Natural killer cell treated with Interleukin-12 subunit alpha and Interleukin-12 subunit beta and Interleukin-15 and Interleukin-18, amount 100 ng/mL, for 72 hours (primary cell): ENCODE data around the gene OTOR. TPM values are rescaled to one million over a fixed set of nuclear protein-coding genes. Genes with fewer than 3 reads are reported as not detected.

Source experiments
- ATAC-seq, 2 donors: fragments of 150-1000 bp; cut with Tn5 transposase in 1 of 2; sonication (Bioruptor Pico), chemical (Tn5 transposase) in 1 of 2; 2 replicates each; pipeline ENCODE4 v1.10.0; 2021
- DNase-seq: peaks from one replicate; pipeline ENCODE4 v3.0.0; 2022; ENCODE audit warnings: low spot score
- H3K27ac Mint-ChIP-seq, 2 donors: 1 replicate in 1 of 2; 2 replicates in 1 of 2; pipeline ENCODE4 v1.8.0; 2022; ENCODE audit warnings: mixed read lengths in 2 of 2, mild to moderate bottlenecking in 1 of 2, moderate library complexity in 1 of 2
- H3K27me3 Mint-ChIP-seq, 2 donors: 1 replicate in 1 of 2; 2 replicates in 1 of 2; pipeline ENCODE4 v1.8.0; 2022; ENCODE audit warnings: mixed read lengths in 2 of 2
- H3K36me3 Mint-ChIP-seq: one replicate; pipeline ENCODE4 v1.8.0; 2022; ENCODE audit warnings: mixed read lengths
- H3K4me1 Mint-ChIP-seq, 2 donors: 1 replicate in 1 of 2; 2 replicates in 1 of 2; pipeline ENCODE4 v1.8.0; 2022; ENCODE audit warnings: low read depth in 2 of 2, mixed read lengths in 2 of 2, mild to moderate bottlenecking in 1 of 2
- H3K4me3 Mint-ChIP-seq: one replicate; pipeline ENCODE4 v1.8.0; 2022; ENCODE audit warnings: mixed read lengths
- H3K9me3 Mint-ChIP-seq: 2 replicates; pipeline ENCODE4 v1.8.0; 2022; ENCODE audit warnings: mixed read lengths
- total RNA-seq, 2 donors: library from RNA; stranded (reverse); gene quantifications; one replicate each; pipeline ENCODE4 v1.2.3, GENCODE V29; 2022

The OTOR gene, protein sequence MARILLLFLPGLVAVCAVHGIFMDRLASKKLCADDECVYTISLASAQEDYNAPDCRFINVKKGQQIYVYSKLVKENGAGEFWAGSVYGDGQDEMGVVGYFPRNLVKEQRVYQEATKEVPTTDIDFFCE
- total RNA-seq: not detected

DNA sequence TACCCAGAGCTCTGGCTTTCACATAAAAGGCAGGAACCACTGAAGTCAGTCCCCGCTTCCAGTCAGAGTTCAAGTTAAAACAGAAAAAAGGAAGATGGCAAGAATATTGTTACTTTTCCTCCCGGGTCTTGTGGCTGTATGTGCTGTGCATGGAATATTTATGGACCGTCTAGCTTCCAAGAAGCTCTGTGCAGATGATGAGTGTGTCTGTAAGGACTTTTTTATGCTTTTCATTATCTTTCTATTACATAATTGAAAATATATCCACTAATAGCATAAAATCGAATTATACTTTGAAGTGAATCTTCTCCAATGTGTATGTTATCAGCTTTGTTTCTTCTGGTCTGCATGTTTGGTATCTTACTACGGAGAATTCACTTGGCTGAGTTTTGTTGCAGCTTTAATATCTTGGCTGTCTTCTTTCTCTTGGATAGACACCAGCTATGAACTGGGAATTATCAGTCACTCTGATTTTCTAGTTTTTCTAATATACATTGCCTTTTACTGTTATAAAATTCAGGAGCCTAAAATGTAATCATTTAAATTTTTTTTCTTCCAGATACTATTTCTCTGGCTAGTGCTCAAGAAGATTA, at the start of gene OTOR:
Gene OTOR (plus strand): TSS at position 51 of the 593 bp plus-strand sequence. CDS start 44 bp downstream, at position 95.
- no peak within 1 kb of the TSS for H3K27ac Mint-ChIP-seq
- H3K9me3 Mint-ChIP-seq: no peaks in the 10 kb centered on the region
- ATAC-seq: no peak
- no peak within 1 kb of the TSS for H3K4me3 Mint-ChIP-seq
- H3K4me1 Mint-ChIP-seq: no peaks in the 10 kb centered on the region
- no peaks in the 10 kb centered on the region for H3K36me3 Mint-ChIP-seq
- no peak for DNase-seq
- H3K27me3 Mint-ChIP-seq: peaks cover 25 to 42% of the 10 kb centered on the region in 2 donors

DNA sequence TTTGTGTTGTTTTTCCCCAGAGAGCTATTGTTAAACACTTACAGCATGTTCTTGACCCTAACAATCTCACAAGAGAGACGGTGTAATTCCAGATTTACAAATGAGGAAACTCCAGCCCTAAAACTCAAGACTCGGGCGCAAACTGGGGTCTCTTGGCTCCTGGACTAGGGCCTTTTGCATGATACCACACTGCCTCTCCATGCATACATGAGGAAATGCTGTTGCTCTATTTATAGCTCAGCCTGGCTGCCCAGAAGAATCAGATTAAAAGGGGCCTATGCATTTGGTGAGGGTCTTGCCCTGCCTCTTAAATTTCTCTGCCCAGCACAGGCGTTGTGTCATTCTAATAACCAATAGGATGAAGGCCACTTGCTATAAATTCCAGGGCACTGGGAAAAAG, 48.9 kb upstream of the OTOR start:
- no peaks in the 10 kb centered on the region for H3K36me3 Mint-ChIP-seq
- no peak for ATAC-seq
- H3K4me1 Mint-ChIP-seq: no peaks in the 10 kb centered on the region
- no peaks in the 10 kb centered on the region for H3K9me3 Mint-ChIP-seq
- H3K4me3 Mint-ChIP-seq: no peak overlapping the region
- no peak overlapping the region for H3K27ac Mint-ChIP-seq
- DNase-seq: no peak
- H3K27me3 Mint-ChIP-seq: peaks cover 10 to 33% of the 10 kb centered on the region in 2 donors

DNA sequence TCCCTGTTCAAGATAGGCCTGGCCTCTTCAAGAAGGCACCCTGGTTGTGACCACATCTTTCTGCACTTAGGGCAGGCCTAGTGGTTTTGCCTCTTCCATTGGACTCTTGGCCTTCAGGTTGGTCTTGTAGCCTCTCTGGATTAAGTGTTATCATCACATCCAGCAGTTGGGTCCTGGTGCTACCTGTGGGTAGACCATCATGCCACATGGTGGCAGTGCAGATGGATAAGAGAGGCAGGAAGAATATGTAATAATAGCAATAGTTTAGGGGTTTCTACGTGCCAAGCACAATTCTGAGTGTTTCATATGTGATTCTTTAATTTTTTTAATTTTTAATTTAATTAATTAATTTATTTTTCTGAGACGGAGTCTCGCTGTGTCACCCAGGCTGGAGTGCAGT, 46.9 kb upstream of the OTOR start:
- no peaks in the 10 kb centered on the region for H3K9me3 Mint-ChIP-seq
- peaks cover 6% of the 10 kb centered on the region for H3K36me3 Mint-ChIP-seq
- peaks cover 10 to 36% of the 10 kb centered on the region in 2 donors for H3K27me3 Mint-ChIP-seq
- ATAC-seq: peak in 1 of 2 donors; percentile 52
- no peaks in the 10 kb centered on the region for H3K4me1 Mint-ChIP-seq
- DNase-seq: no peak
- no peak overlapping the region for H3K4me3 Mint-ChIP-seq
- no peak overlapping the region for H3K27ac Mint-ChIP-seq

DNA sequence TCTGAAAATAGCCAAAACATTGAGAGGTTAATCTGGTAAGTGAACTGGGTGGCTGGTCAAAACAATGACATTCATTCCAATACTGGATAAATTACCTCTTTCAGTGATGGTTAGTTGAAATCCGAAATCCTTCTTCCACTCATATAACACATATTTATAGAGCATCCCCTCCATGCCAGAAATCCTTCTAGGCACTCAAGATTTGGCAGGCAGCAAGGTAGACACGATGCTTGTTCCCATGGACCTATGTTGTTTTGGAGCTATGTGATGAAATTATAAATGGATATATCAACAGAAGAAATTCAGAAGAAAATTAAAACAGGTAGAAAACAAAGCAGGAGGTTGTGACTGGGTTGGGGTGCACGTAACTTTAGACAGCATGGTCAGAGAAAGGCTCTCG, 44.6 kb upstream of the OTOR start:
- Mint-ChIP-seq H3K4me3 (no peak overlapping the region), H3K36me3 (peaks cover 6% of the 10 kb centered on the region), H3K27me3 (peaks cover 20 to 46% of the 10 kb centered on the region in 2 donors), H3K4me1 (peaks cover 8 to 9% of the 10 kb centered on the region in 2 donors), H3K27ac (no peak overlapping the region), H3K9me3 (no peaks in the 10 kb centered on the region)
- DNase-seq (no peak), ATAC-seq (no peak)

DNA sequence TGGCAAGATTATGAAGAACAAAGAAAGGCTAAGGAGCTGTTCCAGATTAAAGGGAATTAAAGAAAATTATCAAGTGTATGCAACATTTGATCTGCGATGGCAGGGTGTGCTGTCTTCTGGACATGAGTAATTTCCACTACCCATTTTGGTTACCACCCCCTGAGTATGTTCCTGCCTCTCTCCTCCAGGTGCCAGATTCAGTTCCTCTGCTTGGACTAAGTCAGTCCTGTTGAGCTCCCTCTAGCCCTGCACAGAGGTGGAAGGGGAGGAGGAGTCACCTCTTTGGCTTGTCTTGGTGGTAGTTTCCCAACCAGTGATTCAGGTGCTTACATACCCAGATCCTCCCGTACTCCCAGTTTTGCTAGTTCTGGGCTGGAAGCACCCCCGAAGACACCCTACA, 40.5 kb upstream of the OTOR start:
- peaks cover 30 to 45% of the 10 kb centered on the region in 2 donors for H3K27me3 Mint-ChIP-seq
- DNase-seq (no peak), ATAC-seq (peak in 1 of 2 donors; percentile 49)
- H3K4me1 Mint-ChIP-seq: peaks cover 17 to 25% of the 10 kb centered on the region in 2 donors
- H3K9me3 Mint-ChIP-seq: no peaks in the 10 kb centered on the region
- peaks cover 6% of the 10 kb centered on the region for H3K36me3 Mint-ChIP-seq
- peak overlapping the region in 1 of 2 donors; percentile 34 for H3K27ac Mint-ChIP-seq
- H3K4me3 Mint-ChIP-seq: peak overlapping the region; percentile 3

DNA sequence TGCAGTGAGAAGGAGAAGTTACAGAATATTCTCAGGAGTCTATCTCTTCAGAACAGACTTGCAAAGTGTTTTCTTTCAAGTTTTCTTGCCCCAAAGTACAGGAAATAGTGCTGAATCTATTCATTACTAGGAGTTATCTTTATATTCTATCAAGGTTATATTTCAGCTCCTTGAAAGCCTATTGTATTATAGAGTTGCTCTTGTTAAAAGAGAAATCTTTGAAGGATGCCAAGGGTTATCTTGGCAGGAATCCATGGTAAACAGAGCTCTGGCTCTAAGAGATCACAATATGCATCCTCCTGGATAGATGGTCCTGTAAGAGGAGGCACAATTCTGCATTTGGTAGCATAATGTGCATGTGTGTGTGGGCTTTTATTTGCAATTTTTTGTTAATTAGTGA, 39.6 kb upstream of the OTOR start:
- Mint-ChIP-seq H3K9me3 (no peaks in the 10 kb centered on the region), H3K4me3 (peak overlapping the region; percentile 53), H3K27me3 (peaks cover 30 to 48% of the 10 kb centered on the region in 2 donors), H3K27ac (peak overlapping the region in 1 of 2 donors; percentile 34), H3K36me3 (peaks cover 6% of the 10 kb centered on the region), H3K4me1 (peaks cover 17 to 25% of the 10 kb centered on the region in 2 donors)
- ATAC-seq (no peak), DNase-seq (no peak)

DNA sequence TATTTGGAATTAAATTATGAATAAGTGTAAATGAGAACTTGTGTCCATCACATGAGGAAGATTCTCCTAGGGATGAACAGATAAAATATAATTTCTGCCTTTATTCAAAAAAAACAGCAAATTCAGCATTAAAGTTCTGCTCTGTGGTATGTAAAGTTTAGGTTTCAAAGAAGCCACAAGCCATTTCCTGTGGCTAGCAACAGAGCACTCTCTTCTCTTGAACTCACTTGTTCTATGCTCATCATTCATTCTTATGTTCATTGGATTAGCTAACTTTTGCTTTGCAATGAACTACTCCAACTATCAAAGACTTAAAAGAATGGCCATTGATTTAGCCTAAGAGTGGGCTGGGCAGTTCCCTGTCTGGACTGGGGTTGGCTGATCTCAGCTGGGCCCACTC, 39.1 kb upstream of the OTOR start:
- peaks cover 33 to 48% of the 10 kb centered on the region in 2 donors for H3K27me3 Mint-ChIP-seq
- peaks cover 17 to 25% of the 10 kb centered on the region in 2 donors for H3K4me1 Mint-ChIP-seq
- ATAC-seq: peak; percentile 75 to 85
- DNase-seq: no peak
- no peak overlapping the region for H3K27ac Mint-ChIP-seq
- peak overlapping the region; percentile 53 for H3K4me3 Mint-ChIP-seq
- H3K36me3 Mint-ChIP-seq: peaks cover 6% of the 10 kb centered on the region
- no peaks in the 10 kb centered on the region for H3K9me3 Mint-ChIP-seq

DNA sequence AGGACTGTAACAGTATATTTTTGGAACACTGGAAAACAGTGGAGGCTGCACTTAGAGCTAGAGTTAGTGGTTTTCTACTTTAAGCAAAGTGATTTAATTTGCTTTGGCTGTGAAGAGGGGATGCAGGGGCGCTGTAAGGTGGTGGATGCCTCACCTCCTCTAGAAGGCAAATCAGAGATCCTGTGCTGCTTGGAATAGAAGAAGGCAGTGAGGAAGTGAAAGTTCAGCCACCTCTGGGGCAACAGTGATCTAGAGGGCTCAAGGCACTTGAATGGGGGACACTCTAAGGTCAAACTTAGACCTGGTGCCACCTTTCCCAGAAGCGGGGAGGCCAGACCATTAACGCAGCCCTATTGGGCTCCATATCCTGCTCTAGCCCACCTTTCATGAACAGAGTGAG, 37.4 kb upstream of the OTOR start:
- Mint-ChIP-seq H3K4me1 (peaks cover 17 to 25% of the 10 kb centered on the region in 2 donors), H3K36me3 (no peaks in the 10 kb centered on the region), H3K4me3 (no peak overlapping the region), H3K27ac (no peak overlapping the region), H3K27me3 (peaks cover 43 to 55% of the 10 kb centered on the region in 2 donors), H3K9me3 (no peaks in the 10 kb centered on the region)
- ATAC-seq: no peak
- no peak for DNase-seq

DNA sequence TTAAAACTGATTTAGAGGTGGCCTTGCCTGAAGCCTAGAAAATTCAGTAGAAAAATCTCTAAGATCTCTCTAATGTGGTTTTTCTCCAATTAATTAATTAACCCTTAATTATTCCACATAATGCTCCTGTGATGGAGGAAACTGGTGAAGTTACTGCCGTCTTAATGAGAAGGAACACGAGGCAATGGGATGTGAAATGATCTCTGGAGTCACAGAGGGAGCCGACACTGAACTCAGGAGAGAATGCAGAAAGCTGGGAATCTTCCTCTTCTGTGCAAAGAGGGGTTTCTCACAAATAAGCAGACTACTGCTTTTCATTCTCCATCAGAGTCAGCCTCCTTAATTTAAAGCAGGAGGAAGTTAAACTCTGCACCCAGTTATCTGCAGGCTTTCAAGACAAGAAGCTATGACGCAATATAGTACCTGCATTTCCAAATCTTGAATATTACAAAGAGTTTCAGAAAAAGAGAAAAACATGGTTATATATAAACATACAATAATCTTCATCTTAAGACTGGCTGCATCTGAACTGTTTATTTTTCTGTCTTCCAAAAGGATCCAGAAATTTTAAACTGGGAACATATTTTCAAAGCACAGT, 36.4 kb upstream of the OTOR start:
- H3K36me3 Mint-ChIP-seq: no peaks in the 10 kb centered on the region
- H3K4me3 Mint-ChIP-seq: no peak overlapping the region
- H3K9me3 Mint-ChIP-seq: no peaks in the 10 kb centered on the region
- H3K27me3 Mint-ChIP-seq: peaks cover 45 to 62% of the 10 kb centered on the region in 2 donors
- DNase-seq (no peak), ATAC-seq (no peak)
- H3K4me1 Mint-ChIP-seq: peaks cover 17 to 25% of the 10 kb centered on the region in 2 donors
- no peak overlapping the region for H3K27ac Mint-ChIP-seq

DNA sequence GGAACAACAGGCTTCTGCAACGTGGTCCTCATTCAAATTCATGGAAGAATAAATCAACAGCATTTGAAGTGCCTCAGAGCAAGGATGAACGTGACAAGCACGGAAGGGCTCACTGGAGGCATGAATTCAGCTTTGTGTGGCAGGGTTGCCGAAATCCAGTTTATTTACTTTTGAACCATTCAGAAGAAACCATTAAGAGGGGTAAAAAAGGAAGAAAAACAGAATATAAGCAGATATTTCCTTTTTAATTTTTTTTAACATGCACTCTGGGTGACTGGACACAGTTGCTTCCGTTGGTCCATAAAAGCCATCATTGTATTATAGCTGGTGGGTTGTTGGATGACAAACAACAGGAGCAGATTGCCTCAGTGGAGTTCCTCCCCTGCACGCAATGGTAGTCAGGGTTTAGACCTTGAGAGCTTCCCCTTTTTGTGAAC, 35.6 kb upstream of the OTOR start:
- ATAC-seq (no peak), DNase-seq (no peak)
- no peaks in the 10 kb centered on the region for H3K9me3 Mint-ChIP-seq
- H3K4me1 Mint-ChIP-seq: peaks cover 17 to 25% of the 10 kb centered on the region in 2 donors
- no peak overlapping the region for H3K4me3 Mint-ChIP-seq
- H3K27me3 Mint-ChIP-seq: peaks cover 42 to 65% of the 10 kb centered on the region in 2 donors
- H3K27ac Mint-ChIP-seq: no peak overlapping the region
- no peaks in the 10 kb centered on the region for H3K36me3 Mint-ChIP-seq

DNA sequence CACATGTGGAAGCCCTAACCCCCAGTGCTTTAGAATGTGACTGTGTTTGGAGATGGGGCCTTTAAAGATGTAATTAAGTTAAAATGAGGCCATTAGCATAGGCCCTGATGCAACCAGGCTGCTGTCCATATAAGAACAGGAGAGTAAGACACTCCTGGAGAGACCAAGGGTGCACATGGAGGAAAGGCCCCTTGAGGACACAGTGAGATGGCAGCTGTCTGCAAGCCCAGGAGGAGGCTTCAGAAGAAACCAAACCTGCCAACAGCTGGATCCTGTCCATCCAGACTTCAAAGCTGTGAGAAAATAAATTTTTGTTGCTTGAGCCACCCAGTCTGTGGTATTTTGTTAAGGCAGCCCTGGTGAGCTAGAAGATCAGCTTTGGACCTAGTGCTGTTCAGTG, 35.1 kb upstream of the OTOR start:
- Mint-ChIP-seq H3K27ac (no peak overlapping the region), H3K4me1 (peaks cover 13 to 21% of the 10 kb centered on the region in 2 donors), H3K4me3 (no peak overlapping the region), H3K27me3 (peaks cover 39 to 66% of the 10 kb centered on the region in 2 donors), H3K36me3 (no peaks in the 10 kb centered on the region), H3K9me3 (no peaks in the 10 kb centered on the region)
- ATAC-seq: no peak
- DNase-seq: no peak

DNA sequence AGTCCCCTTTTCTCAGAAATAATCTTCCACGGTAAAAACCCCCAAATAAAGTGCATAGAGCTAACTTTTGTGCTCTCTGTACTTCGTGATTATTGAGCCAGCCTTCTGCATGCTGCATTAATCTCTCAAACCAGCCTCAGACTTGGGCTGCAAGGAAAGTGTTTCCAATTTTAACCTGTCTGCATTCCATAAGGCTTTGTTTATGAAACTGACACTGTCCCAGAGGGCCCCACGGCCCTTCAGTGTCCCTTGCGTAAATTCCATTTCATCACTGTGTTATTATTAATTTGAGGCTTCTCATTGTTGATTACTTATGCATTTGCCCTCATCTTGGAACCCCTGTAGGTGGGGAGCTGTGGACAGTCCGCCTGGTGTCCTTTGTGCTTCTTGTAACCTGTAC, 33.9 kb upstream of the OTOR start:
- H3K4me3 Mint-ChIP-seq: no peak overlapping the region
- no peak for ATAC-seq
- H3K36me3 Mint-ChIP-seq: no peaks in the 10 kb centered on the region
- DNase-seq: no peak
- no peak overlapping the region for H3K27ac Mint-ChIP-seq
- H3K27me3 Mint-ChIP-seq: peaks cover 44 to 71% of the 10 kb centered on the region in 2 donors
- peaks cover 6 to 9% of the 10 kb centered on the region in 2 donors for H3K4me1 Mint-ChIP-seq
- H3K9me3 Mint-ChIP-seq: no peaks in the 10 kb centered on the region

DNA sequence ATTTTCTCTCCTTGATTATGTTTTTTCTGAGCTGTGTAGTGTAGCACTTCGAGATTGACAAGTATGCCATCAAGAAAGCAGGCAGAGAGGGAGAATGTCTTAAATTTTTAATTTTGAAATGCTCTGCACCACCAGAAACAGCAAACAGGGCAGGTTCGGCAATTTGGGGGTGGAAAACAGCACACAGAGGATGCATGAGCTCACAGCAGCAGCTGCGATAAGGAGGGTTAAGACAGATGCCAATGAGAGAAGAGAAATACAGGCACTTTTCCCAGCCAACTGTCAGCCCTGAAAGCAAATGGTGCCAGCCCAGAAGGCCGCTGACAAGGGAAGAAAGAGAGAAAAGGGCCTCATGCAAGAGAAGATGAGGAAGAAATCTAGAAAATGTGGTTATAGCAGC, 33.4 kb upstream of the OTOR start:
- peaks cover 4 to 6% of the 10 kb centered on the region in 2 donors for H3K4me1 Mint-ChIP-seq
- ATAC-seq (no peak), DNase-seq (no peak)
- H3K36me3 Mint-ChIP-seq: no peaks in the 10 kb centered on the region
- no peak overlapping the region for H3K27ac Mint-ChIP-seq
- peaks cover 44 to 75% of the 10 kb centered on the region in 2 donors for H3K27me3 Mint-ChIP-seq
- no peaks in the 10 kb centered on the region for H3K9me3 Mint-ChIP-seq
- H3K4me3 Mint-ChIP-seq: no peak overlapping the region

DNA sequence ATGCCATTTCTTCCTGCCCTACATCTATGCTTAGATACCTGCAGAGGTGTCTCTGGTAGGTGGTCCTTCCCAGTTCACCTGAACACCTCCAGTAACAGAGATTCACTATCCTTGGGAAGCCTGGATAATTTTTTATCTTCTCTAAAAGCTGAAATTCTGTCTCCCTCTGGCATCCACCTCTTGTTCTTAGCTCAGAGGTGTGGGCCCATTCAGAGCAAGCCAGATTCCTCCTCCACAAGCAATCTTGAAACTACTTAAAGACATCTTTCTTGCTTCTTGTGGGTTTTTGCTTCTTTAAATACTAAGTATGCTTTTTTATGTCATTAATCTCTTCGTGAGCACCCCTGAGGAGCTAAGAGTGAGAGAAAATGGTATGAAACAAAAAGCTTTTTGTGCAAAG, 28.7 kb upstream of the OTOR start:
- no peaks in the 10 kb centered on the region for H3K9me3 Mint-ChIP-seq
- H3K27ac Mint-ChIP-seq: no peak overlapping the region
- no peaks in the 10 kb centered on the region for H3K4me1 Mint-ChIP-seq
- H3K27me3 Mint-ChIP-seq: peaks cover 46 to 91% of the 10 kb centered on the region in 2 donors
- ATAC-seq (no peak), DNase-seq (no peak)
- no peak overlapping the region for H3K4me3 Mint-ChIP-seq
- no peaks in the 10 kb centered on the region for H3K36me3 Mint-ChIP-seq
